Naive thymus-derived CD4-positive, alpha-beta T cell (primary cell): ENCODE measurements around the gene ADORA2A. TPM values are rescaled to one million over a fixed set of nuclear protein-coding genes. Genes with fewer than 3 reads are reported as not detected.

Source experiments
- ATAC-seq: fragments of 150-1000 bp; cut with Tn5 transposase; 2 replicates; pipeline ENCODE4 v1.10.0; 2021; ENCODE audit warnings: mild to moderate bottlenecking, moderate library complexity
- CTCF ChIA-PET: fragments of 350-600 bp; sonication (Branson Sonifier 250); formaldehyde crosslinking; loops from one replicate; lab custom pipeline; 2021; ENCODE audit warnings: antibody characterized with exemption; lab: Charles Lee
- POLR2A ChIA-PET: fragments of 350-600 bp; sonication (Branson Sonifier 250); formaldehyde crosslinking; loops from one replicate; lab custom pipeline; 2021; ENCODE audit warnings: antibody characterized with exemption, inconsistent platforms; lab: Charles Lee
- DNase-seq, 9 donors: peaks; one replicate each; pipeline versions ENCODE4 v3.0.0 to v3.0.0-alpha.2; 2020 to 2022; ENCODE audit warnings: mixed read lengths in 1 of 9
- H3K27ac ChIP-seq: one replicate; pipeline ENCODE4 v1.7.0; 2013; ENCODE audit warnings: mild to moderate bottlenecking, low read depth, low read length, moderate library complexity
- H3K27me3 ChIP-seq, 2 donors: one replicate each; pipeline ENCODE4 v1.7.0; 2013; ENCODE audit warnings: low read length in 2 of 2, mild to moderate bottlenecking in 2 of 2, moderate library complexity in 2 of 2; ENCODE audit not compliant: control insufficient read depth in 2 of 2, insufficient read depth in 2 of 2
- H3K36me3 ChIP-seq, 3 experiments: 1 replicate in 2 of 3; 2 replicates in 1 of 3; pipeline ENCODE4 v1.7.0; 2013; ENCODE audit warnings: low read length in 3 of 3, mild to moderate bottlenecking in 3 of 3, moderate library complexity in 1 of 3; ENCODE audit not compliant: insufficient read depth in 3 of 3, control insufficient read depth in 2 of 3
- H3K4me1 ChIP-seq, 2 donors: one replicate each; pipeline ENCODE4 v1.7.0; 2013; ENCODE audit warnings: low read length in 2 of 2, mild to moderate bottlenecking in 2 of 2, moderate library complexity in 1 of 2; ENCODE audit not compliant: control insufficient read depth in 2 of 2, insufficient read depth in 2 of 2
- H3K4me3 ChIP-seq: 2 replicates; pipeline ENCODE4 v1.7.0; 2013; ENCODE audit warnings: mild to moderate bottlenecking, low read length
- H3K9me3 ChIP-seq, 3 experiments: 1 replicate in 2 of 3; 2 replicates in 1 of 3; pipeline ENCODE4 v1.7.0; 2013; ENCODE audit warnings: low read length in 3 of 3; ENCODE audit not compliant: control insufficient read depth in 2 of 3
- H3K27ac Mint-ChIP-seq, 9 donors: one replicate each; pipeline ENCODE4 v1.8.0; 2020 to 2022; ENCODE audit warnings: mixed read lengths in 9 of 9, mild to moderate bottlenecking in 8 of 9, moderate library complexity in 5 of 9, inconsistent platforms in 2 of 9
- H3K27me3 Mint-ChIP-seq, 5 donors: one replicate each; pipeline ENCODE4 v1.8.0; 2021 to 2022; ENCODE audit warnings: mixed read lengths in 5 of 5, mild to moderate bottlenecking in 1 of 5
- H3K36me3 Mint-ChIP-seq, 5 donors: one replicate each; pipeline ENCODE4 v1.8.0; 2020 to 2022; ENCODE audit warnings: mixed read lengths in 5 of 5, mild to moderate bottlenecking in 3 of 5, inconsistent platforms in 1 of 5
- H3K4me1 Mint-ChIP-seq, 7 donors: one replicate each; pipeline ENCODE4 v1.8.0; 2020 to 2022; ENCODE audit warnings: mixed read lengths in 7 of 7, mild to moderate bottlenecking in 3 of 7, inconsistent platforms in 1 of 7
- H3K4me3 Mint-ChIP-seq, 10 donors: one replicate each; pipeline ENCODE4 v1.8.0; 2020 to 2022; ENCODE audit warnings: mild to moderate bottlenecking in 10 of 10, mixed read lengths in 10 of 10, moderate library complexity in 6 of 10, inconsistent platforms in 2 of 10
- H3K9me3 Mint-ChIP-seq, 11 donors: one replicate each; pipeline ENCODE4 v1.8.0; 2020 to 2022; ENCODE audit warnings: mixed read lengths in 11 of 11, mild to moderate bottlenecking in 4 of 11, inconsistent platforms in 1 of 11, moderate library complexity in 1 of 11
- intact Hi-C, 2 donors: fragments of 100-400 bp; cut with micrococcal nuclease; formaldehyde crosslinking; loops; one replicate each; pipeline ENCODE4 v1.15.1; 2023
- polyA plus RNA-seq, 2 donors: library from polyadenylated mRNA; unstranded; fragments of 300-500 nt; fragmentation: Illumina TruSeq; gene quantifications; one replicate each; pipeline ENCODE4 v1.2.3, GENCODE V29; 2021
- total RNA-seq, 6 experiments: library from RNA in 5 of 6; stranded (reverse) in 5 of 6; gene quantifications; 1 replicate in 5 of 6; 2 replicates in 1 of 6; pipeline ENCODE4 v1.2.3 and lab custom pipeline; 2021 to 2026

The ADORA2A gene
- total and polyA plus RNA-seq, 7 experiments from 2014 or later: 22.5 to 127 (median 41.6) TPM

DNA sequence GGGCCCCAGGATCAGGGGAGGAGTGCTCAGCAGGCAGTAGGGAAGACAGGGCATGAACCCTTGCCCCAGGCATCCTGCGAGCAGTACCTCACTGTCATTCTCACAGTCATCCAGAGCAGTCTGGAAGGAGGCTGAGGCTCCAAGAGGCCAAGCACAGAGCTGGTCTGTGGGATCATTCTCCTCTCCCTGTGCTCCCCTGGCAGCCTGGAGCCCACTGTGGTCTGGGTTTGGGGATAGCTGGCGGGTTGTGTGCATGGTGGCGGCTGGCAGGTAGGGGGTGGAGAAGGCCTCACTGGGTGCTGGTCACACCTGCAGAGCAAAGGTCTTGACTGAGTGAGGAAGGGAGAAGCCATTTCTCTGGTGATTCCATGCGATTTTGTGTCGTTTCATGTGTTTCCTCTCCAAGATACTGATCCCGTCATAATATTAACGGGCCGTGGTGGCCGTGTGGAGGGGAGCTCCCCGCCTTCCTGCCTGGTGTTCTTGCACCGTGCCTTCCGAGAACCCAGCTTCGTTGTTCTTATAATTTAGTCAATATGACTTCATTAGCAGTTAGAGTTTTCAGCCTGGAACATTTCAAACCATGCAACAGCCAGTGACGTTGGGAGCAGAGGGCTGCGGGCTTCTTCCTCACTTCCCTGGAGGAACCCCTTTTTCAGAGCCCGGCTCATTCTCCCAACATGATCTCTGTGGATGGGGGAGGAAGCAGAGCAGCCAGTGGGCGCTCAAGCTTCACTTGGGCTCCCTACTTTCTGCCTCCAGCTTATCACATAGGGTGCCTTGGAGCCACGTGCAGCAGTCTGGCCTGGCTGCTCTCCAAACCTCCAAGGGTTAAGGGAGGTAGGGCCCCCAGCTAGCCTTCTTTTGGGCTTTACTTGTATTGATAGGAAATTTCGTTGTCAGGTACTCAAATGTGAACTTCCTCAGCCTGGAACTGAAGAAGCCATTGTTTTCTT lies 20.8 kb upstream of the ADORA2A start:
- Mint-ChIP-seq H3K9me3 (no peaks in the 10 kb centered on the region), H3K27ac (peak overlapping the region; percentile 10 to 90 (median 80)), H3K4me3 (peak overlapping the region in 5 of 10 donors; percentile 35 to 72 (median 51)), H3K4me1 (peaks cover 23 to 49% (median 38%) of the 10 kb centered on the region in 7 donors), H3K27me3 (no peaks in the 10 kb centered on the region), H3K36me3 (peaks cover 0 to 17% (median 3%) of the 10 kb centered on the region in 5 donors)
- POLR2A ChIA-PET: no interaction called here
- no peaks in the 10 kb centered on the region for H3K9me3 ChIP-seq
- peaks cover 0 to 30% (median 0%) of the 10 kb centered on the region in 3 experiments for H3K36me3 ChIP-seq
- no peaks in the 10 kb centered on the region for H3K27me3 ChIP-seq
- peaks cover 12 to 14% of the 10 kb centered on the region in 2 donors for H3K4me1 ChIP-seq
- H3K27ac ChIP-seq: no peak overlapping the region
- no peak for ATAC-seq
- CTCF ChIA-PET: interaction anchor here (0.6 to 0.8 kb wide), 2 partner anchors 15 to 25 kb away, joined by 3 read pairs; no protein-coding TSS in a partner anchor
- no peak overlapping the region for H3K4me3 ChIP-seq
- DNase-seq: no peak
- intact Hi-C loops: no loop called here

DNA sequence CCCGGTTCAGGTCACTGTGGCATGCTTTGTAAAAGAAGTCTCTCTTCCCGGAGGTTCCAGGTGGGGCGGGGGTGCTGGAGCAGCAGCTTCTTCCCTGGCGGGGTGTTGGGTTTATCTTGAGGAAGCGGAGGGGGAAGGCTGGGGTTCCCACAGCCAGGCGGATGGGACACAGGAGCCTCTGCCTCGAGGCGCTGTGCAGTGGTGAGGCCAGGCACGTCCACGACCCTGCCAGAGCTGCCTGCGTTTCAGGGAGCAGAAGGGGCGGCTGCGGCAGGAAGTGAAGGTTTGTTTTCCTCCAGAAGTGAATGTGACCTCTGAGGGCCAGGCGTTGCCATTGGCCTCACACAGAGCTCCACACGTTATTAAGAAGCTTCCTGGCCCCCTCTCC lies 20.1 kb upstream of the ADORA2A start:
- H3K36me3 ChIP-seq: peaks cover 0 to 33% (median 0%) of the 10 kb centered on the region in 3 experiments
- ChIA-PET CTCF (interaction anchor here (0.8 kb wide), 1 partner anchor 14 kb away, joined by 3 read pairs; no protein-coding TSS in a partner anchor), POLR2A (no interaction called here)
- H3K27ac ChIP-seq: no peak overlapping the region
- Mint-ChIP-seq H3K4me3 (peak overlapping the region in 5 of 10 donors; percentile 35 to 72 (median 51)), H3K27me3 (no peaks in the 10 kb centered on the region), H3K4me1 (peaks cover 23 to 42% (median 38%) of the 10 kb centered on the region in 7 donors), H3K9me3 (no peaks in the 10 kb centered on the region), H3K36me3 (peaks cover 0 to 17% (median 2%) of the 10 kb centered on the region in 5 donors), H3K27ac (peak overlapping the region in 7 of 9 donors; percentile 67 to 90 (median 81))
- H3K4me1 ChIP-seq: peaks cover 12 to 14% of the 10 kb centered on the region in 2 donors
- H3K27me3 ChIP-seq: no peaks in the 10 kb centered on the region
- ATAC-seq (no peak), DNase-seq (no peak)
- no peaks in the 10 kb centered on the region for H3K9me3 ChIP-seq
- H3K4me3 ChIP-seq: no peak overlapping the region
- intact Hi-C loops: no loop called here

DNA sequence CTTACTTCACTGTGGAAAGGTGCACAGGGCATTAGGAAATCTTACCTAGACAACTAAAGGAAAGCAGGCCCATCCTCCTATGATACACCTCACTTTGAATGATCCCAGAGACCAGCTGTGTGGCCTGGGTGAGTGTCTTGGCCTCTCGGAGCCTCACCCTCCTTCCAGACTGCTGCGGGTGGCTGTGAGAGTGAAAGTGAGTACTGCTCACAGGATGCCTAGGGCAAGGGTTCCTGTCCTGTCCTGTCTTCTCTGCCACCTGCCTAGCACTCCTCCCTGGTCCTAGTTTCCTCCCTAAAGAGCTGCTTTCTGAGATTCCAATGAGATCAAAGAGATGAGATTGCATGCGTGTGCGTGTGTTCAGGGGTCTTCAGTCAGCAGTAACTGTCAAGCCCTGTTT lies 19.5 kb upstream of the ADORA2A start:
- peaks cover 0 to 19% (median 0%) of the 10 kb centered on the region in 5 donors for H3K36me3 Mint-ChIP-seq
- H3K9me3 Mint-ChIP-seq: no peaks in the 10 kb centered on the region
- CTCF ChIA-PET: no interaction called here
- Histone ChIP-seq H3K36me3 (peaks cover 0 to 35% (median 0%) of the 10 kb centered on the region in 3 experiments), H3K27me3 (no peaks in the 10 kb centered on the region), H3K4me1 (peaks cover 12 to 14% of the 10 kb centered on the region in 2 donors), H3K4me3 (no peak overlapping the region), H3K9me3 (no peaks in the 10 kb centered on the region), H3K27ac (peak overlapping the region; percentile 16)
- peak overlapping the region; percentile 9 to 90 (median 79) for H3K27ac Mint-ChIP-seq
- ATAC-seq: no peak
- H3K27me3 Mint-ChIP-seq: no peaks in the 10 kb centered on the region
- DNase-seq: no peak
- intact Hi-C loops: no loop called here
- POLR2A ChIA-PET: no interaction called here
- peak overlapping the region in 3 of 10 donors; percentile 15 to 72 (median 51) for H3K4me3 Mint-ChIP-seq
- H3K4me1 Mint-ChIP-seq: peaks cover 23 to 41% (median 37%) of the 10 kb centered on the region in 7 donors

DNA sequence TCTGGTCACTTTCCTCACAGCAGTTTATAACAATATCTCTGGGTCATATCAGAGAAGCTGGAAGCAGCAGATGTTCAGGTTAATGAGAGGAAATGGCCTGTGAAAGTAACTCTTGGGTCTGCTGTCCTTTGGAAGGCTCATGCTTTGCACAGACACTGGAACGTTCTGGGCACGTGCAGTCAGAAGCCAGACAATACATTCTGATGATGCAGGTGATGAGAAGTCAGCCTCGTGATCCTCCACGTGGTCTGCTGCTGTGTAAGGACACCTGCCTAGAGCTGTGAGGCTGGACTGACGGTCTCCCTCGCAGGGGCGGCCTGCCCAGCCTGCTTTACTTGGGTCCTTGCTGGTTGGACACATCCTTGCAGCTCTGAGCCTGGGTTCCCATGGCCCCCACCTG lies 18.8 kb upstream of the ADORA2A start:
- Histone ChIP-seq H3K27ac (no peak overlapping the region), H3K4me3 (no peak overlapping the region), H3K4me1 (peaks cover 12 to 14% of the 10 kb centered on the region in 2 donors), H3K9me3 (no peaks in the 10 kb centered on the region), H3K36me3 (peaks cover 0 to 43% (median 0%) of the 10 kb centered on the region in 3 experiments), H3K27me3 (no peaks in the 10 kb centered on the region)
- Mint-ChIP-seq H3K9me3 (no peaks in the 10 kb centered on the region), H3K27ac (peak overlapping the region in 4 of 9 donors; percentile 5 to 61 (median 48)), H3K27me3 (no peaks in the 10 kb centered on the region), H3K4me1 (peaks cover 23 to 41% (median 34%) of the 10 kb centered on the region in 7 donors), H3K36me3 (peaks cover 0 to 19% (median under 1%) of the 10 kb centered on the region in 5 donors), H3K4me3 (no peak overlapping the region)
- ChIA-PET CTCF (interaction anchor here (1.2 kb wide), 1 partner anchor 10 kb away, joined by 3 read pairs; no protein-coding TSS in a partner anchor), POLR2A (no interaction called here)
- no peak for DNase-seq
- intact Hi-C loops: no loop called here
- ATAC-seq: no peak

DNA sequence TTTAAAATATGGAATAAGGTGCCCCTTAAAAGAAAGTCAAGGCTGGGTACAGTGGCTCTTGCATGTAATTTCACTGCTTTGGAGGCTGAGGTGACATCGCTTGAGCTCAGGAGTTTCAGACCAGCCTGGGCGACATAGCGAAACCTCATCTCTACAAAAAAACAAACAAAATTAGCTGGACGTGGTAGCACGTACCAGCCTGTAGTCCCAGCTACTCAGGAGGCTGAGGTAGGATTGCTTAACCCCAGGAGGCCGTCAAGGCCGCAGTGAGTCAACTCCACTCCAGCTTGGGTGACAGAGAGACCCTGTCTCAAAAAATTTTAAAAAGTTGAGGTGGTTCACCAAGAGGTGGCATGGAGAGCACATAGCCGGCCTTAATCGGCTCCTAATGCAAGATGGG lies 17.7 kb upstream of the ADORA2A start:
- no peak for ATAC-seq
- H3K4me3 ChIP-seq: no peak overlapping the region
- POLR2A ChIA-PET: no interaction called here
- no peaks in the 10 kb centered on the region for H3K9me3 ChIP-seq
- H3K27me3 ChIP-seq: no peaks in the 10 kb centered on the region
- no peak overlapping the region for H3K27ac ChIP-seq
- Mint-ChIP-seq H3K4me3 (no peak overlapping the region), H3K27me3 (no peaks in the 10 kb centered on the region), H3K9me3 (no peaks in the 10 kb centered on the region), H3K4me1 (peaks cover 23 to 40% (median 34%) of the 10 kb centered on the region in 7 donors), H3K27ac (peak overlapping the region in 4 of 9 donors; percentile 53 to 88 (median 62)), H3K36me3 (peaks cover 0 to 12% (median 2%) of the 10 kb centered on the region in 5 donors)
- CTCF ChIA-PET: interaction anchor here (1.2 kb wide), 1 partner anchor 9 kb away, joined by 3 read pairs; no protein-coding TSS in a partner anchor
- no peak for DNase-seq
- peaks cover 12 to 14% of the 10 kb centered on the region in 2 donors for H3K4me1 ChIP-seq
- H3K36me3 ChIP-seq: peaks cover 0 to 44% (median 5%) of the 10 kb centered on the region in 3 experiments
- intact Hi-C loops: no loop called here

DNA sequence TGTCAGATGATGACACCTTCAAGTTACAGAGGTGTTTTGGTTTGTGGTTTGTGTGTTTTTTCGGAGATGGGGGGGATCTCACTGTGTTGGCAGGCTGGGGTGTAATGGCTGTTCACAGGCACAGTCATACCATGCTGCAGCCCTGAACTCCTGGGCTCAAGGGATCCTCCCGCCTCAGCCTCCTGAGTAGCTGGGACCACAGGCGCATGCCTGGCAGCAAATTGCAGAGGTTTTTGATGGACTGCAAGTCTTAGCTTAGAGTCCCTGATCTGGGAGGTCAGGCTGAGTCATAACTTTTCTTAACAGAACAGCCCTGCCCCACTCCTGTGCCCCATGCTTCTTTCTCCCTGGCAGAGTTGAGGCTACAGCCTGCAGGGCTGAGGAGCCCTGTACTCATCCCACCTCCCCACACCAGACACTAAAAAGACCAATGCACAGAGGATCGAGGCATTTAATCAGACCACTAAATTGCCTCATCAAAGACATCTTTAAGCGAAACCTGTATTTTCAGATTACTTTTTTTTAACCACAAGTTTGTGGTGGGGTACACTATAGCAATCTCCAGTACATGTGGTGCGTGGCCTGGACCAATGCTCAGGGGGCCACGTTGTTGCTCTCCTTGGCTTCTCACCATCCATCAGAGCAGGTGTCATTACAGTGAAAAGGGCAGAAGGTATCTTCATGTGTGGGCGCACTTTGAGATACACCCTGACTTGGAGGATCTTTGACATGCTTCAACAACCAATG lies 17.1 kb upstream of the ADORA2A start:
- CTCF ChIA-PET: no interaction called here
- POLR2A ChIA-PET: no interaction called here
- Mint-ChIP-seq H3K36me3 (peaks cover 0 to 11% (median 4%) of the 10 kb centered on the region in 5 donors), H3K27me3 (no peaks in the 10 kb centered on the region), H3K4me3 (no peak overlapping the region), H3K4me1 (peaks cover 23 to 38% (median 33%) of the 10 kb centered on the region in 7 donors), H3K9me3 (no peaks in the 10 kb centered on the region), H3K27ac (peak overlapping the region; percentile 14 to 88 (median 60))
- Histone ChIP-seq H3K9me3 (no peaks in the 10 kb centered on the region), H3K27me3 (no peaks in the 10 kb centered on the region), H3K4me3 (no peak overlapping the region), H3K36me3 (peaks cover 0 to 50% (median 5%) of the 10 kb centered on the region in 3 experiments), H3K4me1 (peaks cover 12 to 14% of the 10 kb centered on the region in 2 donors), H3K27ac (no peak overlapping the region)
- intact Hi-C loops: no loop called here
- DNase-seq (no peak), ATAC-seq (peak; percentile 63)
